ENCODE data around the gene MYO6. TPM values are rescaled to one million over a fixed set of nuclear protein-coding genes. Genes with fewer than 3 reads are reported as not detected.

MYO6 gene
- total RNA-seq, 4 donors from 2014 or later: 19.1 to 72.2 (median 59.2) TPM

GRCh38 chr6:75870389-75870788 lies 121.3 kb downstream of the MYO6 start:
- DNase-seq: no peak
- no peak overlapping the region for H3K27ac ChIP-seq
- H3K36me3 ChIP-seq: peaks cover 0 to 15% (median 3%) of the 10 kb centered on the region in 4 donors
- no peaks in the 10 kb centered on the region for H3K27me3 ChIP-seq
- TF ChIP-seq EP300 (IDR thresholded peaks at IDR 0.05; ENCODE audit: low read depth) (no peak), CTCF (IDR thresholded peaks at IDR 0.05) (no peak), POLR2AphosphoS5 (IDR thresholded peaks at IDR 0.05) (no peak), POLR2A (IDR thresholded peaks at IDR 0.05) (no peak)
- H3K4me1 ChIP-seq: no peaks in the 10 kb centered on the region
- H3K9me3 ChIP-seq: no peaks in the 10 kb centered on the region
- in situ Hi-C loops (cut with MboI; ENCODE audit: low pct_ligation_motif_present in 1 of 4, low pct_unique_long_range_greater_than_20kb in 1 of 4, low sequenced_read_pairs in 3 of 4) (no loop called here), intact Hi-C loops (cut with DNase I; ENCODE audit: low total_unique reads) (no loop called here)
- WGBS, 2 donors (ENCODE audit: low coverage in 1 of 2): 59 to 67% methylated on average over 1 of the region's 1 CpG
- no peak overlapping the region for H3K4me3 ChIP-seq

- in situ Hi-C loops (cut with MboI; ENCODE audit: low pct_ligation_motif_present in 1 of 4, low pct_unique_long_range_greater_than_20kb in 1 of 4, low sequenced_read_pairs in 3 of 4) (no loop called here), intact Hi-C loops (cut with DNase I; ENCODE audit: low total_unique reads) (no loop called here)
- TF ChIP-seq EP300 (IDR thresholded peaks at IDR 0.05; ENCODE audit: low read depth): no peak
- TF ChIP-seq CTCF (IDR thresholded peaks at IDR 0.05): no peak
- no peak for TF ChIP-seq POLR2AphosphoS5 (IDR thresholded peaks at IDR 0.05)
- TF ChIP-seq POLR2A (IDR thresholded peaks at IDR 0.05): no peak
- no peaks in the 10 kb centered on the region for H3K27me3 ChIP-seq
- WGBS, 2 donors (ENCODE audit: low coverage in 1 of 2): 79 to 84% methylated on average over 2 of the region's 2 CpGs
- H3K4me3 ChIP-seq: no peak overlapping the region
- H3K9me3 ChIP-seq: no peaks in the 10 kb centered on the region
- no peaks in the 10 kb centered on the region for H3K4me1 ChIP-seq
- no peak for DNase-seq
- H3K36me3 ChIP-seq: peaks cover 0 to 9% (median 2%) of the 10 kb centered on the region in 4 donors
- no peak overlapping the region for H3K27ac ChIP-seq
Measured at GRCh38 chr6:75874224-75874623, 125.2 kb downstream of the MYO6 start.

DNA sequence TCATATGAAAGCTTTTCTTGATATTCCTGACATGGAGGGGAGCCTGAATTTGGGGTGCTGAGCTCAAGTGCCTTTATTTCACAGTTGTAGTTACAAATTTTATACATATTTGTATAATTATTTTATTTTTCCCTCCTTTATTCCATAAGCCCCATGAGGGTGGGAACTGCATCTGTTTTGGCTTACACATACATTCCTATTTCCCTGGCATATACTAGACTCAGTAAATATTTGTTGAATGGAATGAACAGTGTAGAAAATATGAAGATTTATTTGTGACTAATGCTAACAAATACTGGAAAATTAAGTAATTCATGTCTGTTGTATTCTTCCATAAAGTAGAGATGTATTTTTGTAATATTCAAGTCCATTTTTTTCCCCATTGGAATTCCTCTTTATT lies 127.1 kb downstream of the MYO6 start:
- Histone ChIP-seq H3K4me3 (no peak overlapping the region), H3K4me1 (no peaks in the 10 kb centered on the region), H3K36me3 (peaks cover 0 to 12% (median 4%) of the 10 kb centered on the region in 4 donors), H3K9me3 (no peaks in the 10 kb centered on the region), H3K27me3 (no peaks in the 10 kb centered on the region), H3K27ac (no peak overlapping the region)
- no peak for DNase-seq
- intact Hi-C loops (cut with DNase I; ENCODE audit: low total_unique reads) (no loop called here), in situ Hi-C loops (cut with MboI; ENCODE audit: low pct_ligation_motif_present in 1 of 4, low pct_unique_long_range_greater_than_20kb in 1 of 4, low sequenced_read_pairs in 3 of 4) (no loop called here)
- no peak for TF ChIP-seq POLR2AphosphoS5 (IDR thresholded peaks at IDR 0.05)
- TF ChIP-seq POLR2A (IDR thresholded peaks at IDR 0.05): no peak
- TF ChIP-seq EP300 (IDR thresholded peaks at IDR 0.05; ENCODE audit: low read depth): no peak

DNA sequence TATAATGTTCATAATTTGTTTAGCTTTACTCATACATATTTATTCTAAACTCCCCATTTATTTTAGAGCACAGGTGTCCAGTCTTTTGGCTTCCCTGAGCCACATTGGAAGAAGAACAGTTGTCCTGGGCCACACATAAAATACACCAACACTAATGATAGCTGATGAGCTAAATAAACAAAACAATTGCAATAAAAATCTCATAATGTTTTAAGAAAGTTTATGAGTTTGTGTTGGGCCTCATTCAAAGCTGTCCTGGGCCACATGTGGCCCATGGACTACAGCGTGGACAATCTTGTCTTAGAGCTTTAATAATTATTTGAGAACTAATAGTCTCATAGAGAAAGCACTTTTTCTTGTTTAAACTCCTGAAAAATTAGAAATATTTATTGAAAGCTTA lies 131.3 kb downstream of the MYO6 start:
- no peak overlapping the region for H3K4me3 ChIP-seq
- H3K4me1 ChIP-seq: no peaks in the 10 kb centered on the region
- no peak for TF ChIP-seq POLR2A (IDR thresholded peaks at IDR 0.05)
- no peak for TF ChIP-seq POLR2AphosphoS5 (IDR thresholded peaks at IDR 0.05)
- no peak for TF ChIP-seq CTCF (IDR thresholded peaks at IDR 0.05)
- TF ChIP-seq EP300 (IDR thresholded peaks at IDR 0.05; ENCODE audit: low read depth): no peak
- H3K27ac ChIP-seq: no peak overlapping the region
- WGBS, 2 donors (ENCODE audit: low coverage in 1 of 2): 75 to 88% methylated on average over 1 of the region's 1 CpG
- no peaks in the 10 kb centered on the region for H3K9me3 ChIP-seq
- peaks cover 0 to 12% (median 2%) of the 10 kb centered on the region in 4 donors for H3K36me3 ChIP-seq
- DNase-seq: no peak
- intact Hi-C loops (cut with DNase I; ENCODE audit: low total_unique reads): no loop called here
- in situ Hi-C loops (cut with MboI; ENCODE audit: low pct_ligation_motif_present in 1 of 4, low pct_unique_long_range_greater_than_20kb in 1 of 4, low sequenced_read_pairs in 3 of 4): no loop called here
- no peaks in the 10 kb centered on the region for H3K27me3 ChIP-seq

- TF ChIP-seq CTCF (IDR thresholded peaks at IDR 0.05): no peak
- no peak for TF ChIP-seq POLR2AphosphoS5 (IDR thresholded peaks at IDR 0.05)
- TF ChIP-seq EP300 (IDR thresholded peaks at IDR 0.05; ENCODE audit: low read depth): no peak
- no peak for TF ChIP-seq POLR2A (IDR thresholded peaks at IDR 0.05)
- no peak overlapping the region for H3K27ac ChIP-seq
- peaks cover 0 to 11% (median 0%) of the 10 kb centered on the region in 4 donors for H3K36me3 ChIP-seq
- no peak for DNase-seq
- H3K4me1 ChIP-seq: no peaks in the 10 kb centered on the region
- H3K9me3 ChIP-seq: no peaks in the 10 kb centered on the region
- in situ Hi-C loops (cut with MboI; ENCODE audit: low pct_ligation_motif_present in 1 of 4, low pct_unique_long_range_greater_than_20kb in 1 of 4, low sequenced_read_pairs in 3 of 4) (no loop called here), intact Hi-C loops (cut with DNase I; ENCODE audit: low total_unique reads) (no loop called here)
- H3K27me3 ChIP-seq: no peaks in the 10 kb centered on the region
- 47 to 68% methylated on average over 2 of the region's 2 CpGs for WGBS, 2 donors (ENCODE audit: low coverage in 1 of 2)
- H3K4me3 ChIP-seq: no peak overlapping the region
Measured at GRCh38 chr6:75882734-75883133, 133.7 kb downstream of the MYO6 start.
